HEK293 (cell line): ENCODE results near the gene PCBP2.

ENCODE experiments used
- FEZF1 ChIP-seq: fragments of 450-650 bp; formaldehyde crosslinking; IDR thresholded peaks from 2 replicates; pipeline ENCODE4 v1.5.1; 2016; ENCODE audit warnings: missing biosample characterization, missing genetic modification characterization
- GLIS1 ChIP-seq: fragments of 450-650 bp; formaldehyde crosslinking; IDR thresholded peaks from 2 replicates; pipeline ENCODE4 v1.5.1; 2016; ENCODE audit warnings: missing biosample characterization, missing genetic modification characterization
- IKZF3 ChIP-seq: fragments of 450-650 bp; IDR thresholded peaks from 2 replicates; pipeline ENCODE4 v1.5.0; 2018; ENCODE audit warnings: missing biosample characterization, mild to moderate bottlenecking, missing genetic modification characterization, moderate library complexity
- KLF1 ChIP-seq: fragments of 450-650 bp; formaldehyde crosslinking; IDR thresholded peaks from 2 replicates; pipeline ENCODE4 v1.5.1; 2016; ENCODE audit warnings: missing biosample characterization, missing genetic modification characterization
- KLF9 ChIP-seq: fragments of 450-650 bp; formaldehyde crosslinking; IDR thresholded peaks from 2 replicates; pipeline ENCODE4 v1.5.1; 2016; ENCODE audit warnings: missing biosample characterization, missing genetic modification characterization, low read depth
- MEIS1 ChIP-seq: sonication (generic); formaldehyde crosslinking; IDR thresholded peaks from 2 replicates; pipeline ENCODE4 v1.8.1; 2022; ENCODE audit warnings: missing genetic modification reagents, mild to moderate bottlenecking, borderline replicate concordance
- RBAK ChIP-seq: fragments of 450-650 bp; formaldehyde crosslinking; IDR thresholded peaks from 2 replicates; pipeline ENCODE4 v1.5.1; 2016; ENCODE audit warnings: missing biosample characterization, missing genetic modification characterization
- ZBTB49 ChIP-seq: fragments of 450-650 bp; formaldehyde crosslinking; IDR thresholded peaks from 2 replicates; pipeline ENCODE4 v1.5.1; 2016; ENCODE audit warnings: missing biosample characterization, missing genetic modification characterization, low read depth
- ZBTB7A ChIP-seq: fragments of 450-650 bp; formaldehyde crosslinking; IDR thresholded peaks from 2 replicates; pipeline ENCODE4 v1.5.1; 2016; ENCODE audit warnings: low read depth, missing biosample characterization, missing genetic modification characterization
- ZIC2 ChIP-seq: fragments of 450-650 bp; formaldehyde crosslinking; IDR thresholded peaks from 2 replicates; pipeline ENCODE4 v1.5.1; 2016; ENCODE audit warnings: missing biosample characterization, missing genetic modification characterization
- ZNF140 ChIP-seq: fragments of 450-650 bp; formaldehyde crosslinking; IDR thresholded peaks from 2 replicates; pipeline ENCODE4 v1.5.1; 2016; ENCODE audit warnings: missing biosample characterization, missing genetic modification characterization
- ZNF223 ChIP-seq: fragments of 450-650 bp; formaldehyde crosslinking; IDR thresholded peaks from 2 replicates; pipeline ENCODE4 v1.5.1; 2016; ENCODE audit warnings: missing biosample characterization, missing genetic modification characterization
- ZNF248 ChIP-seq: fragments of 450-650 bp; formaldehyde crosslinking; IDR thresholded peaks from 2 replicates; pipeline ENCODE4 v1.5.1; 2017; ENCODE audit warnings: missing biosample characterization, missing genetic modification characterization
- ZNF280C ChIP-seq: fragments of 450-650 bp; formaldehyde crosslinking; IDR thresholded peaks from 2 replicates; pipeline ENCODE4 v1.5.1; 2016; ENCODE audit warnings: missing biosample characterization, missing genetic modification characterization
- ZNF335 ChIP-seq: fragments of 450-650 bp; formaldehyde crosslinking; conservative IDR thresholded peaks from 2 replicates; pipeline ENCODE4 v1.5.1; 2016; ENCODE audit warnings: missing biosample characterization, missing genetic modification characterization
- ZNF394 ChIP-seq: fragments of 450-650 bp; formaldehyde crosslinking; IDR thresholded peaks from 2 replicates; pipeline ENCODE4 v1.5.1; 2016; ENCODE audit warnings: missing biosample characterization, missing genetic modification characterization, mild to moderate bottlenecking, moderate library complexity, borderline replicate concordance
- ZNF548 ChIP-seq: fragments of 450-650 bp; formaldehyde crosslinking; IDR thresholded peaks from 2 replicates; pipeline ENCODE4 v1.5.1; 2016; ENCODE audit warnings: missing biosample characterization, missing genetic modification characterization
- ZNF585B ChIP-seq: fragments of 450-650 bp; formaldehyde crosslinking; IDR thresholded peaks from 2 replicates; pipeline ENCODE4 v1.5.1; 2016; ENCODE audit warnings: missing biosample characterization, missing genetic modification characterization
- ZNF623 ChIP-seq: fragments of 450-650 bp; formaldehyde crosslinking; IDR thresholded peaks from 2 replicates; pipeline ENCODE4 v1.5.1; 2016; ENCODE audit warnings: missing biosample characterization, missing genetic modification characterization
- ZNF776 ChIP-seq: fragments of 450-650 bp; formaldehyde crosslinking; IDR thresholded peaks from 2 replicates; pipeline ENCODE4 v1.5.0; 2017; ENCODE audit warnings: missing biosample characterization, missing genetic modification characterization, borderline replicate concordance
- TF ChIP-seq, protein P1 (sequence below): fragments of 450-650 bp; formaldehyde crosslinking; IDR thresholded peaks from 2 replicates; pipeline ENCODE4 v1.5.1; 2017; ENCODE audit warnings: missing biosample characterization, missing genetic modification characterization
- TF ChIP-seq, protein P2 (sequence below): fragments of 450-650 bp; IDR thresholded peaks from 2 replicates; pipeline ENCODE4 v1.5.1; 2018; ENCODE audit warnings: missing biosample characterization, mild to moderate bottlenecking, missing genetic modification characterization
- TF ChIP-seq, protein P3 (sequence below): fragments of 450-650 bp; formaldehyde crosslinking; IDR thresholded peaks from 2 replicates; pipeline ENCODE4 v1.5.1; 2017; ENCODE audit warnings: missing biosample characterization, missing genetic modification characterization

Gene PCBP2

DNA sequence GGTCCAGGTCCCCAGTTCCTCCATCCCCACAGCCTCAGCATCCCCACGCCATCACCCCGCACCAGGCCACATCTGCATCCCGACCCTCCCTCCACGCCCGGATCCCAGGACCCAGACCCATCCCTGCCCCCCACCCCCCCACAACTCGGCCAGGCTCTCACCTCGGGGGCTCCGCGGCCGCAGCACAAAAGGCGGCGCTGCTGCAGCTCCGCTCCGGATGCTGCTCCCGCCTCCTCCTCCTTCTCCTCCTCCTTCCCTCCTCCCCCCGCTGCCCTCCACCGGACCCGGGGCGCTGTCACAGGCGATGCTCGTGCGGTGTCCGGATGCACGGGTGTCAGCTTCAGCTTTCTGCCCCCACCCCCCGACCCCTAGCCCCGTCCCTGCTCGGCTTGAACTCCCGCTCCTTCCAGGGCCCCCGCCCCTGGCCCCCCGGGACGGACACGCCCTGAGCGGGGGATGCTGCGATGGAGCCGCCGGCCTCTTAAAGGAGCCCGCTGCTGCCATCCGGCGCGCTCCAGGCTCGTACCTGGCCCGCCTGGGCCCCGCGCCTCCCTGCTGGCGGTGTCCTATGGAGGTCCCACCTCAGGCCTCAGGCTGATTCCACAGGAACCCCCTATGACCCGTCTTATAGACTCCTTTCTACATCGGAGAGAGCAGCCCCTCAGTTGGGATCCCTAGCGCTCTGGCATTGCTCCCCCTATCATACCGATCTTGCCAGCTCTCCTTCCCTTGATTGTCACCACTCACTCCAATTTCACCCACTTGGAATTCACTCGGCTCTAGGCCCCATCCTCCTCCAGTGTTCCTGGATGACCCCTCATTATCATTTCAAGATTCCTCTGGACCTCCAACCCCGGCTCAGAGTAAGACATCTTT lies 47.6 kb downstream of the PCBP2 start, which contains the start of gene MAP3K12 (continued):
- no peak for TF ChIP-seq ZNF248 (tag by site-specific recombination)
- TF ChIP-seq, protein P1, sequence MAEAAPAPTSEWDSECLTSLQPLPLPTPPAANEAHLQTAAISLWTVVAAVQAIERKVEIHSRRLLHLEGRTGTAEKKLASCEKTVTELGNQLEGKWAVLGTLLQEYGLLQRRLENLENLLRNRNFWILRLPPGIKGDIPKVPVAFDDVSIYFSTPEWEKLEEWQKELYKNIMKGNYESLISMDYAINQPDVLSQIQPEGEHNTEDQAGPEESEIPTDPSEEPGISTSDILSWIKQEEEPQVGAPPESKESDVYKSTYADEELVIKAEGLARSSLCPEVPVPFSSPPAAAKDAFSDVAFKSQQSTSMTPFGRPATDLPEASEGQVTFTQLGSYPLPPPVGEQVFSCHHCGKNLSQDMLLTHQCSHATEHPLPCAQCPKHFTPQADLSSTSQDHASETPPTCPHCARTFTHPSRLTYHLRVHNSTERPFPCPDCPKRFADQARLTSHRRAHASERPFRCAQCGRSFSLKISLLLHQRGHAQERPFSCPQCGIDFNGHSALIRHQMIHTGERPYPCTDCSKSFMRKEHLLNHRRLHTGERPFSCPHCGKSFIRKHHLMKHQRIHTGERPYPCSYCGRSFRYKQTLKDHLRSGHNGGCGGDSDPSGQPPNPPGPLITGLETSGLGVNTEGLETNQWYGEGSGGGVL (tag by site-specific recombination), result no peak
- TF ChIP-seq KLF1, result 0 out of 2 replicates have a peak, but pooled peaks have one; percentile 8
- no peak for TF ChIP-seq ZNF585B (tag by site-specific recombination)
- no peak for TF ChIP-seq IKZF3 (tag by site-specific recombination)
- TF ChIP-seq ZIC2 (tag by site-specific recombination), result peak; percentile 54
- no peak for TF ChIP-seq RBAK (tag by site-specific recombination)
- no peak; the same call in 1 of the 2 replicates for TF ChIP-seq ZNF394
- TF ChIP-seq ZNF280C, result no peak
- no peak for TF ChIP-seq ZBTB49 (tag by site-specific recombination)
- TF ChIP-seq GLIS1, result peak; percentile 48; the same call in 1 of the 2 replicates
- no peak for TF ChIP-seq ZNF223 (tag by site-specific recombination)
- peak; percentile 47; the same call in 1 of the 2 replicates for TF ChIP-seq ZNF335 (tag by site-specific recombination)
- no peak; the same call in 1 of the 2 replicates for TF ChIP-seq FEZF1 (tag by site-specific recombination)
- no peak for TF ChIP-seq ZNF776
- TF ChIP-seq ZNF623 (tag by site-specific recombination), result no peak
- no peak for TF ChIP-seq MEIS1 (CRISPR knock-in tag)
- TF ChIP-seq ZBTB7A (tag by site-specific recombination), result no peak
- no peak for TF ChIP-seq ZNF548 (tag by site-specific recombination)
- TF ChIP-seq, protein P2, sequence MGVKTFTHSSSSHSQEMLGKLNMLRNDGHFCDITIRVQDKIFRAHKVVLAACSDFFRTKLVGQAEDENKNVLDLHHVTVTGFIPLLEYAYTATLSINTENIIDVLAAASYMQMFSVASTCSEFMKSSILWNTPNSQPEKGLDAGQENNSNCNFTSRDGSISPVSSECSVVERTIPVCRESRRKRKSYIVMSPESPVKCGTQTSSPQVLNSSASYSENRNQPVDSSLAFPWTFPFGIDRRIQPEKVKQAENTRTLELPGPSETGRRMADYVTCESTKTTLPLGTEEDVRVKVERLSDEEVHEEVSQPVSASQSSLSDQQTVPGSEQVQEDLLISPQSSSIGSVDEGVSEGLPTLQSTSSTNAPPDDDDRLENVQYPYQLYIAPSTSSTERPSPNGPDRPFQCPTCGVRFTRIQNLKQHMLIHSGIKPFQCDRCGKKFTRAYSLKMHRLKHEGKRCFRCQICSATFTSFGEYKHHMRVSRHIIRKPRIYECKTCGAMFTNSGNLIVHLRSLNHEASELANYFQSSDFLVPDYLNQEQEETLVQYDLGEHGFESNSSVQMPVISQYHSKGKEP (tag by site-specific recombination), result no peak
- TF ChIP-seq KLF9, result no peak; the same call in 1 of the 2 replicates
- TF ChIP-seq, protein P3, sequence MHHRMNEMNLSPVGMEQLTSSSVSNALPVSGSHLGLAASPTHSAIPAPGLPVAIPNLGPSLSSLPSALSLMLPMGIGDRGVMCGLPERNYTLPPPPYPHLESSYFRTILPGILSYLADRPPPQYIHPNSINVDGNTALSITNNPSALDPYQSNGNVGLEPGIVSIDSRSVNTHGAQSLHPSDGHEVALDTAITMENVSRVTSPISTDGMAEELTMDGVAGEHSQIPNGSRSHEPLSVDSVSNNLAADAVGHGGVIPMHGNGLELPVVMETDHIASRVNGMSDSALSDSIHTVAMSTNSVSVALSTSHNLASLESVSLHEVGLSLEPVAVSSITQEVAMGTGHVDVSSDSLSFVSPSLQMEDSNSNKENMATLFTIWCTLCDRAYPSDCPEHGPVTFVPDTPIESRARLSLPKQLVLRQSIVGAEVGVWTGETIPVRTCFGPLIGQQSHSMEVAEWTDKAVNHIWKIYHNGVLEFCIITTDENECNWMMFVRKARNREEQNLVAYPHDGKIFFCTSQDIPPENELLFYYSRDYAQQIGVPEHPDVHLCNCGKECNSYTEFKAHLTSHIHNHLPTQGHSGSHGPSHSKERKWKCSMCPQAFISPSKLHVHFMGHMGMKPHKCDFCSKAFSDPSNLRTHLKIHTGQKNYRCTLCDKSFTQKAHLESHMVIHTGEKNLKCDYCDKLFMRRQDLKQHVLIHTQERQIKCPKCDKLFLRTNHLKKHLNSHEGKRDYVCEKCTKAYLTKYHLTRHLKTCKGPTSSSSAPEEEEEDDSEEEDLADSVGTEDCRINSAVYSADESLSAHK (tag by site-specific recombination), result no peak
- no peak for TF ChIP-seq ZNF140 (tag by site-specific recombination)
